Nephron progenitor cell (in vitro differentiated cells): Measurements from ENCODE around the gene FSIP2.

ENCODE experiments used
- DNase-seq: peaks from one replicate; pipeline ENCODE4 v3.0.0; 2021
- H3K27ac Mint-ChIP-seq: 2 replicates; pipeline ENCODE4 v1.8.0; 2021; ENCODE audit warnings: mild to moderate bottlenecking, moderate library complexity, mixed read lengths
- H3K27me3 Mint-ChIP-seq: 2 replicates; pipeline ENCODE4 v1.8.0; 2021; ENCODE audit warnings: mild to moderate bottlenecking, low read depth, mixed read lengths; ENCODE audit not compliant: poor library complexity
- H3K36me3 Mint-ChIP-seq: 2 replicates; pipeline ENCODE4 v1.8.0; 2021; ENCODE audit warnings: low read depth, mixed read lengths
- H3K4me1 Mint-ChIP-seq: 2 replicates; pipeline ENCODE4 v1.8.0; 2021; ENCODE audit warnings: mixed read lengths
- H3K4me3 Mint-ChIP-seq: 2 replicates; pipeline ENCODE4 v1.8.0; 2021; ENCODE audit warnings: mild to moderate bottlenecking, moderate library complexity, mixed read lengths
- H3K9me3 Mint-ChIP-seq: 2 replicates; pipeline ENCODE4 v1.8.0; 2021; ENCODE audit warnings: mild to moderate bottlenecking, moderate library complexity, mixed read lengths
- TF ChIP-seq, protein P1 (sequence below): fragments of 200-600 bp; sonication (generic); IDR thresholded peaks from 2 replicates; pipeline ENCODE4 v1.5.0; 2021; ENCODE audit warnings: antibody characterized with exemption

The FSIP2 gene

DNA sequence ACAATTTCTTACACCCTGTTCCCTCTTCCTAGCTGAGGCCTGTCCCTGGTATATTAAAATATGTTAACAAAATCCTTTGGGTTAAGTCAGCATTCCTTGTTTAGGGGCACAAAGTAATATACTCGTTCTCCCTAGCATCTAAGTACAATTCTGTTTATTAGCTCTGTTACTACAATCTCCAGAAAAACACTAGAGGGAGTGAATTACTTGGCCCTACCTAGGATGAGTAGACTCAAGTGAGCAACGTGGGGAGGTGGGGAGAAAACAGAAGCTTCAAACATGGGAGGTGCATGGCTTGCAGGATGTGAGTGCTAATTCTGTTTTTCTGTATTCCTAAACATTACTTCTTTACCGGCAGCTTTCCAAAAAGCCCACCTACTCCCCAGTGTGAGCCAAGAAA, 89.7 kb downstream of the FSIP2 start:
- H3K27me3 Mint-ChIP-seq, result no peaks in the 10 kb centered on the region
- H3K27ac Mint-ChIP-seq, result no peak overlapping the region
- no peak overlapping the region for H3K4me3 Mint-ChIP-seq
- H3K36me3 Mint-ChIP-seq, result no peaks in the 10 kb centered on the region
- no peaks in the 10 kb centered on the region for H3K4me1 Mint-ChIP-seq
- no peak for DNase-seq
- TF ChIP-seq, protein P1, sequence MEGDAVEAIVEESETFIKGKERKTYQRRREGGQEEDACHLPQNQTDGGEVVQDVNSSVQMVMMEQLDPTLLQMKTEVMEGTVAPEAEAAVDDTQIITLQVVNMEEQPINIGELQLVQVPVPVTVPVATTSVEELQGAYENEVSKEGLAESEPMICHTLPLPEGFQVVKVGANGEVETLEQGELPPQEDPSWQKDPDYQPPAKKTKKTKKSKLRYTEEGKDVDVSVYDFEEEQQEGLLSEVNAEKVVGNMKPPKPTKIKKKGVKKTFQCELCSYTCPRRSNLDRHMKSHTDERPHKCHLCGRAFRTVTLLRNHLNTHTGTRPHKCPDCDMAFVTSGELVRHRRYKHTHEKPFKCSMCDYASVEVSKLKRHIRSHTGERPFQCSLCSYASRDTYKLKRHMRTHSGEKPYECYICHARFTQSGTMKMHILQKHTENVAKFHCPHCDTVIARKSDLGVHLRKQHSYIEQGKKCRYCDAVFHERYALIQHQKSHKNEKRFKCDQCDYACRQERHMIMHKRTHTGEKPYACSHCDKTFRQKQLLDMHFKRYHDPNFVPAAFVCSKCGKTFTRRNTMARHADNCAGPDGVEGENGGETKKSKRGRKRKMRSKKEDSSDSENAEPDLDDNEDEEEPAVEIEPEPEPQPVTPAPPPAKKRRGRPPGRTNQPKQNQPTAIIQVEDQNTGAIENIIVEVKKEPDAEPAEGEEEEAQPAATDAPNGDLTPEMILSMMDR, result no peak
- H3K9me3 Mint-ChIP-seq, result no peaks in the 10 kb centered on the region

DNA sequence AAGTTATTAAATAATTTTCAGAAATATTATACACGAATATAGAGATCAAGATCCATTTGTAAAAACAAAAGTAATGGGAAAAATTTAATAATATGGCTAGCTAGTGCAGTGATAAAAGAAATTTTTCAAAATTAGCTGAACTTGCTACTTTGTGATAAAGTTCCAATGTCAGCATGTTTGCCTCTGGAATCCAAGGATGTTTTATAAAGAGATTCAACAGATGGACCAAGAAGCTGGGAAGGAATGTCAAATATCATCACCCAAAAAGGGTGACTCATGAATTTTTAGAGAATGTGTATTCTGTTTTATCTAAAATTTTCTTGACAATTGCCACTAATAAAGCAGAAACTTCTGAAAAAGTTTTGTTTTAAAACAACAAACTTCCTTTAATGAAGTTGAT, 95.3 kb downstream of the FSIP2 start:
- Mint-ChIP-seq H3K27me3 (peaks cover 3% of the 10 kb centered on the region), H3K27ac (no peak overlapping the region), H3K4me3 (no peak overlapping the region), H3K36me3 (peaks cover 10% of the 10 kb centered on the region), H3K4me1 (no peaks in the 10 kb centered on the region), H3K9me3 (peaks cover 19% of the 10 kb centered on the region)
- DNase-seq, result no peak
- TF ChIP-seq, protein P1, result no peak

DNA sequence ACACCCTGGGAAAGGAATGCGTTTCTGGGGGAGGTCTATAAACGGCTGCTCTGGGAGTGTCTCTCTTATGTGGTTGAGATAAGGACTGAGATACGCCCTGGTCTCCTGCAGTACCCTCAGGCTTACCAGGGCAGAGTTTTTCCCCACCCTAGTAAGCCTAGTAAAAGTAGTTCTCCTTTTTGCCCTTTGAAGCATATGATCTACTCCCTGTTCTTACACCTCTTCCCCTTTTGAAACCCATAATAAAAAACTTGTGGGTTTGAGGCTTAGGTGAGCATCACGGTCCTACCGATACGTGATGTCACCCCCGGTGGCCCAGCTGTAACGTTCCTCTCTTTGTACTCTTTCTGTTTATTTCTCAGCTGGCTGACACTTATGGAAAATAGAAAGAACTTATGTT, 97.4 kb downstream of the FSIP2 start:
- peaks cover 3% of the 10 kb centered on the region for H3K27me3 Mint-ChIP-seq
- peaks cover 24% of the 10 kb centered on the region for H3K9me3 Mint-ChIP-seq
- TF ChIP-seq, protein P1, result no peak
- H3K4me3 Mint-ChIP-seq, result no peak overlapping the region
- H3K36me3 Mint-ChIP-seq, result peaks cover 10% of the 10 kb centered on the region
- H3K27ac Mint-ChIP-seq, result no peak overlapping the region
- no peaks in the 10 kb centered on the region for H3K4me1 Mint-ChIP-seq
- DNase-seq, result no peak

DNA sequence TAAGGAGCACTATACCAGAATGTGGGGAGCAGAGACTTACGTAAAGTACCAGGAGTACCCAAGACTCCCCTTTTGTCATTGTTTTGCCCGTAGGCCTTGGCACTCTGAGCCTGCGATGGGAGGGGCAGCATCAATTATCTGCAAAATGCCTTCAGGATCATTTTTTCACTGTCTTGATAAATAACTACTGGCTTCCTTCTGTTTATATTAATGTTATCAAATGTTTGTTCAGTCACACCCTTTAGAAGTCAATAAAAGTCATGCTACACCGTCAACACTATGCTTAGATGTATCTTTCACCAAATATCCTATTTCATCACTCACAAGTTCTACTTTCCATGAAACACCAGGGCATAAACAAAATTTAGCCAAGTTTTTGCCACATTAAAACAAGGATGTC, 116.3 kb downstream of the FSIP2 start:
- H3K9me3 Mint-ChIP-seq, result no peaks in the 10 kb centered on the region
- H3K4me3 Mint-ChIP-seq, result no peak overlapping the region
- no peak overlapping the region for H3K27ac Mint-ChIP-seq
- H3K4me1 Mint-ChIP-seq, result no peaks in the 10 kb centered on the region
- no peaks in the 10 kb centered on the region for H3K27me3 Mint-ChIP-seq
- TF ChIP-seq, protein P1, result no peak
- no peak for DNase-seq
- no peaks in the 10 kb centered on the region for H3K36me3 Mint-ChIP-seq

DNA sequence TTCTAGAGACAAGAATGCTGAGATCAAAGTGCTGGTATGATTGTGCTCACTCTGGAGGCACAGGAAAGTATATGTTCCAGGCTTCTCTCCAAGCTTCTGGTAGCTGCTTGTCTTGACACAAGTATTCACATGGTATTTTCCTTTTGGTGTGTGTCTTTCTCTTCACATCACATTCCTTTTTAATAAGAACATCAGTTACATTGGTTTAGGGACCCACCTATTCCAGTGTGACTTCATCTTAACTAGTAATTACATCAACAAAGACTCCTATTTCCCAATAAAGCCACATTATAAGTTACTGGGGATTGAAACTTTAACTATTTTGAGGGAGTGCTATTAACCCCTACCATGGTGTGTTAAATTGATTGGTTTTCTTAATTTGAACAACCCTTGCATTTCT, 119.1 kb downstream of the FSIP2 start:
- Mint-ChIP-seq H3K9me3 (no peaks in the 10 kb centered on the region), H3K36me3 (no peaks in the 10 kb centered on the region), H3K27me3 (no peaks in the 10 kb centered on the region), H3K4me1 (no peaks in the 10 kb centered on the region), H3K27ac (no peak overlapping the region), H3K4me3 (no peak overlapping the region)
- TF ChIP-seq, protein P1, result no peak
- DNase-seq, result no peak

DNA sequence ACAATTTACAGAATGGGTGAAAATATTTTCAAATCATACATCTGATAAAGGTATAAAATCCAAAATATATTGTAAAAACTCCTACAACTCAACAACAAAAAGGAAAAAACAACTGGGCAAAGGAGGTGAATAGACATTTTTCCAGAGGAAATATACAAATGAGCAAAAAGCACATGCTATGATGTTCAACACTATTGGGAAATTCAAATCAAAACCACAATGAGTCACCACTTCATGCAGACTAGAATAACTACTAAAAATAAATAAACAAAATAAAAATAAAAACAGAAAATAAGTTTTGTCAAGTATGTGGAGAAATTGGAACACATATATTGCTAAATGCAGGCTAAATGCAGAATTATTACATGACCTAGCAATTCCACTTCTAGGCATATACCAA, 120.9 kb downstream of the FSIP2 start:
- no peak overlapping the region for H3K27ac Mint-ChIP-seq
- DNase-seq, result no peak
- peaks cover 12% of the 10 kb centered on the region for H3K9me3 Mint-ChIP-seq
- TF ChIP-seq, protein P1, result no peak
- peaks cover 6% of the 10 kb centered on the region for H3K36me3 Mint-ChIP-seq
- no peak overlapping the region for H3K4me3 Mint-ChIP-seq
- H3K27me3 Mint-ChIP-seq, result no peaks in the 10 kb centered on the region
- no peaks in the 10 kb centered on the region for H3K4me1 Mint-ChIP-seq
